ENCODE measurements around the gene DNAJB1. TPM values are rescaled to one million over a fixed set of nuclear protein-coding genes. Genes with fewer than 3 reads are reported as not detected.
"Not testable (repeated sequence)": the region's sequence is repeated elsewhere in the genome, so short reads cannot be mapped to it uniquely, and the experiment has no call there.

Gene DNAJB1
- total RNA-seq, 2 experiments from 2014 or later = 89.7 to 100 TPM

GRCh38 chr19:14512406-14512961 is 5.7 kb downstream of the DNAJB1 start:
- CTCF ChIA-PET = interaction anchor here (0.5 to 0.6 kb wide), 3 partner anchors 14 to 146 kb away, joined by 3 to 4 read pairs (median 3); no protein-coding TSS in a partner anchor
- Mint-ChIP-seq H3K27me3 (no peaks in the 10 kb centered on the region), H3K4me3 (no peak overlapping the region), H3K27ac (no peak overlapping the region), H3K36me3 (ENCODE audit: low read depth) (peaks cover 30% of the 10 kb centered on the region), H3K4me1 (peaks cover 64% of the 10 kb centered on the region), H3K9me3 (no peaks in the 10 kb centered on the region)
- DNase-seq = no peak
- POLR2A ChIA-PET = interaction anchor here (0.6 kb wide), 1 partner anchor 637 kb away, joined by 6 read pairs; no protein-coding TSS in a partner anchor

DNA sequence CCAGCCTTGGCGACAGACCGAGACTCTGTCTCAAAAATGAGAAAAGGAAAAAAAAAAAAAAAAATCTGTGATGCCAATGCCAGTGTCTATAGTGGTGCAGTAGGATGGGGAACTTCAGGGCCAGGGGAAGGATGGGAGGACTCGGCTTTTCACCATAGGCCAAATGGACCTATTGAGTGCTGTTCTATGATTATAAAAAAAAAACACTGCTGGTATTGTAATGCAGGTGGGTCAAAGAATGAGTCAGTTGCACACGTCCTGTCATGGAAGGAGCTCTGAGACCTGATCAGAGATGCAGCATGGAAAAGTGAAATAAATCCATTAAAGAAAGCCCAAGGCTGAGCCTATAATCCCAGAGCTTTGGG is 7.0 kb downstream of the DNAJB1 start:
- ChIA-PET CTCF (interaction anchor here (0.7 to 1.2 kb wide), 2 partner anchors 12 to 797 kb away, joined by 3 to 4 read pairs; no protein-coding TSS in a partner anchor), POLR2A (interaction anchor here (0.6 kb wide), 1 partner anchor 22 kb away, joined by 3 read pairs; no protein-coding TSS in a partner anchor)
- Mint-ChIP-seq H3K4me1 (peaks cover 69% of the 10 kb centered on the region), H3K9me3 (no peaks in the 10 kb centered on the region), H3K36me3 (ENCODE audit: low read depth) (peaks cover 18% of the 10 kb centered on the region), H3K27ac (no peak overlapping the region), H3K4me3 (no peak overlapping the region), H3K27me3 (no peaks in the 10 kb centered on the region)
- no peak for DNase-seq

DNA sequence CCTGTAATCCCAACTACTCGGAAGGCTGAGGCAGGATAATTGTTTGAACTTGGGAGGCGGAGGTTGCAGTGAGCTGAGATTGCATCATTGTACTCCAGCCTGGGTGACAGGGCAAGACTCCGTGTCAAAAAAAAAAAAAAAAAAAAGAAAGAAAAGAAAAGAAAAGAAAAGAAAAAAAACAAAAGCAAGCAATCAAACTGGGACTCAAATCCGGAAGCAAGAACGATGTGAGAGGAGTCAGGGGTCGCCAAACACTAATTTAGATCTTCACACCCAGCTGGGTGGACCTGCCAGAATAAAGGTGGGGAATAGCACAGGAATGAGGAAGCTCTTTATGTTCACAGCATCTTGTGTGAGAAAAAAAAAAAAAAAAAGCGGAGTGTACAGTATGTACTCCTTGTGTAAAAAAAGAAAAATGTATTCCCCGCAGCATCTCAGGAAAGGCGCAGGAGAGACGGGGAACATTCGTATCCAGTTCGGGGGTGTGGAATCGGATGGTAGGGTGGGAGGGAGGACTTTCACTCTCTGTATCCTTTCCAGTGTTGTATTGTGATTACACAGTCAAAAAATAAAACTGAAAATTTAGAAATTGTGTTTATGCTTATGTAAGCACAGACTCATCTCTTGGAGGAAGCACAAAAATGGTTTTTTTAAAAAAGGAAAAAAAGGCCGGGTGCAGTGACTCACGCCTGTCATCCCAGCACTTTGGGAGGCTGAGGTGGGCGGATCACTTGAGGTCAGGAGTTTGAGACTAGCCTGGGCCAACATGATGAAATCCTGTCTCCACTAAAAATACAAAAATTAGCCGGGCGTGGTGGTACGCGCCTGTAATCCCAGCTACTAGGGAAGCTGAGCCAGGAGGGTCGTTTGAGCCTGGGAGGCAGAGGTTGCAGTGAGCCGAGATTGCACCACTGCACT is 7.6 kb downstream of the DNAJB1 start:
- POLR2A ChIA-PET = no interaction called here

DNA sequence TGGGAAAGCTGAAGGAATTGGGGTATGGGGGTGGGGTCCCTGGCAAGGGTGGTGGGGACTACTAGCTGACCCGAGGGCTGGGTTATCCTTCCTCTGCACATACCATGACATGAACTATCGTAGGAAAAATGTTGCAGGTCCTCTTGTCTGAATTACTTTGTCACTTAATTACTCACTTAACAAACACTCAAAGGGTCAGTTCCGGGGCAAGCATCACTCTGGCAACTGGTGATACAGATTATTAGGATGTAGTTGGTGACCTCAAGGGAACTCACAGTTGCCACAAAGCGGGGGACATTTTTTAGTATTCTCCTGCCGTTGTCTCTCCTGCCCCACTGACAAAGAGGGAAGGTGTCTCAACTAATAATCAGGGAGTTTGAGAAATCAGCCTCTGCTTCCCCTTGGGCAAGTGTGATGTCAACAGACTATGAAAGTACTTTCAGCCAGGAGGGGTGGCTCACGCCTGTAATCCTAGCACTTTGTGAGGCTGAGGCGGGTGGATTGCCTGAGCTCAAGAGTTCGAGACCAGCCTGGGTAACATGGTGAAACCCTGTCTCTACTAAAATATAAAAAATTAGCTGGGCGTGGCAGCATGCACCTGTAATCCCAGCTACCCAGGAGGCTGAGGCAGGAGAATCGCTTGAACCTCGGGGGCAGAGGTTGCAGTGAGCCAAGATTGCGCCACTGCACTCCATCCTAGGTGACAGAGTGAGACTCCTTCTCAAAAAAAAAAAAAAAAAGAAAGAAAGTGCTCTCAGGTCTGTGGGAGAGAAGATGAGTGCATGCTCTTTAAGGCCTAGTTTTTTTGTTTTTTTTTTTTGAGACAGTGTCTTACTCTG is 10.3 kb downstream of the DNAJB1 start:
- DNase-seq = no peak
- no peaks in the 10 kb centered on the region for H3K9me3 Mint-ChIP-seq
- H3K27ac Mint-ChIP-seq = peak overlapping the region; percentile 93
- ChIA-PET POLR2A (no interaction called here), CTCF (interaction anchor here (1.3 to 2.1 kb wide), 6 partner anchors 9 to 371 kb away, joined by 4 to 7 read pairs (median 6); partner anchors contain the start of genes ASF1B and DNAJB1)
- H3K4me3 Mint-ChIP-seq = no peak overlapping the region
- H3K4me1 Mint-ChIP-seq = peaks cover 64% of the 10 kb centered on the region
- peaks cover 1% of the 10 kb centered on the region for H3K27me3 Mint-ChIP-seq
- H3K36me3 Mint-ChIP-seq (ENCODE audit: low read depth) = no peaks in the 10 kb centered on the region

More for the DNA sequence above, 7.6 kb downstream of the DNAJB1 start:
- CTCF ChIA-PET = interaction anchor here (0.6 to 1.2 kb wide), 4 partner anchors 12 to 796 kb away, joined by 3 to 4 read pairs (median 4); no protein-coding TSS in a partner anchor
- Mint-ChIP-seq H3K36me3 (ENCODE audit: low read depth) (peaks cover 12% of the 10 kb centered on the region), H3K4me1 (peaks cover 69% of the 10 kb centered on the region), H3K27ac (peak overlapping the region; percentile 60), H3K4me3 (no peak overlapping the region), H3K9me3 (no peaks in the 10 kb centered on the region), H3K27me3 (no peaks in the 10 kb centered on the region)
- no peak for DNase-seq

GRCh38 chr19:14505488-14506239 is 12.5 kb downstream of the DNAJB1 start:
- Mint-ChIP-seq H3K4me1 (peaks cover 53% of the 10 kb centered on the region), H3K4me3 (peak overlapping the region; percentile 22), H3K27me3 (peaks cover 1% of the 10 kb centered on the region), H3K9me3 (no peaks in the 10 kb centered on the region), H3K36me3 (ENCODE audit: low read depth) (no peaks in the 10 kb centered on the region), H3K27ac (peak overlapping the region; percentile 93)
- ChIA-PET CTCF (interaction anchor here (0.6 to 2.1 kb wide), 9 partner anchors 8 to 1591 kb away, joined by 3 to 8 read pairs (median 4); partner anchors contain the start of gene ASF1B), POLR2A (interaction anchor here (0.5 kb wide), 1 partner anchor 16 kb away, joined by 3 read pairs; no protein-coding TSS in a partner anchor)
- peak; percentile 78 for DNase-seq

- H3K4me1 Mint-ChIP-seq = peaks cover 46% of the 10 kb centered on the region
- H3K27me3 Mint-ChIP-seq; H3K36me3 Mint-ChIP-seq (ENCODE audit: low read depth); DNase-seq; POLR2A ChIA-PET; H3K4me3 Mint-ChIP-seq; H3K9me3 Mint-ChIP-seq; H3K27ac Mint-ChIP-seq: not testable (repeated sequence)
- CTCF ChIA-PET = interaction anchor here (0.6 to 1.7 kb wide), 8 partner anchors 12 to 1481 kb away, joined by 3 to 4 read pairs (median 3); partner anchors contain the start of gene PTGER1
Measured at GRCh38 chr19:14504575-14504974, 13.6 kb downstream of the DNAJB1 start.

DNA sequence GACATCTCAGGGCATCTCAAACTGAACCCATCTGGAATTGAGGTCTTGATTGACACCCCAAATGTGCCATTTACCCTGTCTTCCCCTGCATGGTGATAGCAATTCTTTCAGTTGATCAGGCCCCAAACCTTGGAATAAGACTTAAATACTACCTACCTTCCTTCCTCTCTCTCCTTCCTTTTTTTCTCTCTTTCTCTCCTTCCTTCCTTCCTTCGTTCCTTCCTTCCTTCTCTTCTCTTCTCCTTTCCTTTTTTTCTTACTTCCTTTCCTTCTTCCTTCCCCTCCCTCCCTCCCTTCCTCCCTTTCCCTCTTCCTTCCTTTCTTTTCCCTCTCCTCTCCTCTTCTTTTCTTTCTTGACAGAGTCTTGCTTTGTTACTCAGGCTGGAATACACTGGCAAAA is 14.9 kb downstream of the DNAJB1 start:
- DNase-seq = no peak
- ChIA-PET CTCF (interaction anchor here (0.6 to 1.3 kb wide), 2 partner anchors 18 to 24 kb away, joined by 3 to 5 read pairs; no protein-coding TSS in a partner anchor), POLR2A (no interaction called here)
- H3K4me3 Mint-ChIP-seq = no peak overlapping the region
- no peaks in the 10 kb centered on the region for H3K36me3 Mint-ChIP-seq (ENCODE audit: low read depth)
- H3K27me3 Mint-ChIP-seq = peaks cover 1% of the 10 kb centered on the region
- H3K4me1 Mint-ChIP-seq = peaks cover 38% of the 10 kb centered on the region
- no peaks in the 10 kb centered on the region for H3K9me3 Mint-ChIP-seq
- no peak overlapping the region for H3K27ac Mint-ChIP-seq

DNA sequence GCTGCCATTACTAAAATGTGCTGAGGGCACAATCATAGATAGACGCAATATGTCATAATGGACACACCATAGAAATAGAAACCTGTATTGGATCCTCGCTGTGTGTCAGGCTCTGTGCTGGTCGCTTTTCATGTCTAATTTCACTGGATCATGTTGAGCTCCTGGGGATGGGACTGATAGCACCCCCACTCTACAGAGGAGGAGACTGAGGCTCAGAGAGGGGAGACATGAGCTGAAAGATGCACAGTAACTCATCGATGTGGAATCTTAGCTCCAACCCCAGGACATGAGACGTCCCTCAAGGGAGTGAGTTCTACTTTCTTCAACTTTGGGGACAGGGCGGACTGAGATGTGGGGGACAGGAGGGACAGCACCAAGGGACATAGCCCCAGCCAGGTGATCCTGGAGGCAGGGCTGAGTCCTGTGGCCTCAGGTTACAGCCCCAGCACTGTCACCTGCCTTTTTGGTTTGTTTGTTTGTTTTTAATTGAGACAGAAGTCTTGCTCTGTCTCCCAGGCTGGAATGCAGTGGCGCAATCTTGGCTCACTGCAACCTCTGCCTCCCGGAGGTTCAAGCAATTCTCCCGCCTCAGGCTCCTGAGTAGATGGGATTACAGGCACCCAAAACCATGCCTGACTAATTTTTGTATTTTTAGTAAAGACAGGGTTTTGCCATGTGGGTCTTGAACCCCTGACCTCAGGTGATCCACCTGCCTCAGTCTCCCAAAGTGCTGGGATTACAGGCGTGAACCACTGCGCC is 15.7 kb downstream of the DNAJB1 start:
- CTCF ChIA-PET = interaction anchor here (0.8 to 1.3 kb wide), 2 partner anchors 24 to 355 kb away, joined by 3 read pairs; no protein-coding TSS in a partner anchor
- no peaks in the 10 kb centered on the region for H3K9me3 Mint-ChIP-seq
- H3K36me3 Mint-ChIP-seq (ENCODE audit: low read depth) = no peaks in the 10 kb centered on the region
- H3K4me3 Mint-ChIP-seq = no peak overlapping the region
- peaks cover 31% of the 10 kb centered on the region for H3K4me1 Mint-ChIP-seq
- no peak overlapping the region for H3K27ac Mint-ChIP-seq
- no peak for DNase-seq
- peaks cover 1% of the 10 kb centered on the region for H3K27me3 Mint-ChIP-seq
- POLR2A ChIA-PET = no interaction called here

DNA sequence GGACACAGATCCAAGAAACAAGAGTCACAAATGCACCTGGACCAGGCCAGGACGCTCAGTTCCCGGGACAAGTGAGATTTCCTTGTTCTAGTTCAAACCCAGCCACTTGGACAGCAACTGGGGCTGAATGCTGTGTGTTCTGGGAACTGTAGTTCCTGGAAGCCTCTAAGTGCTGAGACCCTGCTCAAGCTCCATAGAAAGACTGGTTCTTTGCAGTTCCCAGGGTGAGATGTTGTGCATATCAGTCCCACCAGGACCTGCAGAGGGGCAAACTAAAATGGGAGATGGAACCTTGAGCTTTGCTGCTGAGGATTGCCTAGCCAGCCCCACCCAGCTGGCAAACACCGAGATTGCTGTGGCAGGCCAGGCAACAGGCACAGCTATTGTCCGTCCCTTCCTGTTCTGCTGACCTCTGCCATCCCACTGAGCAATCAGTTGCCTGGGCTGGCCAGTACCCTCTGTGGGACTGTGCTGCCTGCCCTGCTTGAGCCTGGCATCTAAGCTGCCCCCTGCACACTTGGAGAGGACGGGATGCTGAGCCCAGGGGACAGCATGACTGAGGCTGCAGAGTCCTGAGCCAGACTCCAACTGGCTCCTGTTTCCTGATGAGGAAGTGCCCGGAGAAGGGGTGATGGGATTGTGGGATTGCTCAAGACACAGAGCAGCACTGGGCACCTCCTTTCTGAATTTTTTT is 20.8 kb downstream of the DNAJB1 start:
- Mint-ChIP-seq H3K4me1 (peaks cover 25% of the 10 kb centered on the region), H3K4me3 (peak overlapping the region; percentile 83)
- CTCF ChIA-PET = interaction anchor here (0.6 to 6.8 kb wide), 8 partner anchors 8 to 361 kb away, joined by 3 to 45 read pairs (median 3); partner anchors contain the start of gene ASF1B

DNA sequence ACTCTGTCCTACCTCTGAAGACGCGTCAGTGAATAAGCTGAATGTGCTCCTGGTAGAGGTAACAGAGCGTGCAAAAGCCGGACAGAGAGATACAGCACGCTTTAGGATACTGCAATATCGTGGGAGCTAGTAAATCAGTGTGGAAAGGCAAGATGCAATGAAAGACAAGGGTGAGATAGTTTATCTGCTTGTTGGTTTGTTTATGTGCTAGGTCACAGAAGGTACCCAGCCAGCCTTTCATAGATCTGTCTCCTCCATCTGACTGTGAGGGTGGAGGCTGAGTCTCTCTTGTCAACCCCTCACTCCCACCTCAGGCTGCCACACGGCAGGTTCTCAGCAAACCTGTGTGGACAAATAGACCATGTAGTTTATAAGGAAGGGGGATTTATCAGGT is 21.4 kb downstream of the DNAJB1 start:
- ChIA-PET POLR2A (no interaction called here), CTCF (interaction anchor here (0.6 to 6.8 kb wide), 6 partner anchors 9 to 360 kb away, joined by 3 to 45 read pairs (median 3); partner anchors contain the start of gene ASF1B)
- H3K4me1 Mint-ChIP-seq = peaks cover 25% of the 10 kb centered on the region
- H3K27ac Mint-ChIP-seq = peak overlapping the region; percentile 83
- no peaks in the 10 kb centered on the region for H3K27me3 Mint-ChIP-seq
- peaks cover 4% of the 10 kb centered on the region for H3K36me3 Mint-ChIP-seq (ENCODE audit: low read depth)
- DNase-seq = no peak
- H3K4me3 Mint-ChIP-seq = peak overlapping the region; percentile 83
- no peaks in the 10 kb centered on the region for H3K9me3 Mint-ChIP-seq

More for the DNA sequence above, 20.8 kb downstream of the DNAJB1 start:
- Mint-ChIP-seq H3K27ac (no peak overlapping the region), H3K27me3 (no peaks in the 10 kb centered on the region), H3K9me3 (no peaks in the 10 kb centered on the region), H3K36me3 (ENCODE audit: low read depth) (peaks cover 4% of the 10 kb centered on the region)
- POLR2A ChIA-PET = no interaction called here
- DNase-seq = no peak
